Measurements from ENCODE around the gene SAV1.

The SAV1 gene

DNA sequence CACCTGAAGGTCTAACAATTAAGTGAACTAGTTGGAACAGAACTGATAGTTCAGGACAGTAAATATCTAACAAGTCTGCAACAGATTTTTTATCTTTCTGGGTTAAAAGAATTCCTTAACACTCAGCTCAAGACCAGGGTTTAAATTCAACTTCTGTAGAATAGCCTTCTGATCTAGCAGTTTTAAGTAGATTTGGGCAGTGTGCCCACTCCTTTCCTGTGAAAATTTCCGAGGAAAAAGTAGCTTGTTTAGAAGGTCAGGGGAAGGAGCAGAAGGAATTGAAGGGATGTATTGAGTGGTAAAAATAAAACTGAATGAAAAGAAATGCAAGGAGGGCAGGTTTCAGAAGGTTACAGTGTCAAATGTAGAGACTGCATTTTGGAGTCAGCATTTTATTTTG, 62.3 kb downstream of the SAV1 start:
- no peak for DNase-seq

DNA sequence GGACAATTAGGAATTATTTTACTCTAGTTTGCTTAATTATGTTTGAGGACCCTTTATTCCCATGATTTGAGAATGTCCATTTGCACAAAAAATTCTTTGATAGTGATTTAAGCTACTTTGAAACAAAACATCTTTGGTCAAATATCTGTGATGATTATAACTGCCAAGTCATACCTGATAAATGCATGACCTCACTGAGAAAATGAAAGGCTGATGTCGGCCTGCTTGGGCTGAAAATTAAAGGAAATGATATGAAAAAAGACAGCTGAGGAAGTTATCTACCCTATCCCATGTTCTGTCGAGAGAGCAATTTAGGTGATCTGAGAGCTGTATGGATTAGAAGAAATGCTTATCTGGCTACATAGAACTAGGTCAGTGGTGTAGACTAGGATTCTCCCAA, 64.5 kb downstream of the SAV1 start:
- DNase-seq: no peak

DNA sequence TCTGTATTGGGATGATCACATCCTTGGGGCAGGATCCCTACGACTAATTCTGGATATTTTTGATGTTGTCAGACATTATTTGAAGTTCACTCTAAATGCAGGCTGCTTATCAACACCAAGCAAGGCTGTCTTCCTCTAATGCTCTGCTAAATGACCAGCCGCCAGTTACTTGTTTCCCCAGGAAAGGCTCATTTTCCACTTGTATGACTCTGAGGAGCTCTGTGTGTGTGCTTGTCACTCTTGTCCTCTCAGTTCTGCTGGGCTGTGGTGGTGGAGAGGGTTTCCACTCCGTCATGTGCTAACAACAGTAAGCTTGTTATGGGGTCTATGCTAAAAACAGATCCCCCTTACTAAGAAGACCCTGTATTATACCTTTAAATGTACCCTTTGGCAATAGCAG, 66.1 kb downstream of the SAV1 start:
- no peak for DNase-seq

- no peak for DNase-seq
Observed at GRCh38 chr14:50601394-50601793, 66.7 kb downstream of the SAV1 start.

GRCh38 chr14:50600849-50601248, 67.3 kb downstream of the SAV1 start:
- DNase-seq: no peak

- DNase-seq: peak; percentile 46
Observed at GRCh38 chr14:50599700-50600444, 68.2 kb downstream of the SAV1 start.

DNA sequence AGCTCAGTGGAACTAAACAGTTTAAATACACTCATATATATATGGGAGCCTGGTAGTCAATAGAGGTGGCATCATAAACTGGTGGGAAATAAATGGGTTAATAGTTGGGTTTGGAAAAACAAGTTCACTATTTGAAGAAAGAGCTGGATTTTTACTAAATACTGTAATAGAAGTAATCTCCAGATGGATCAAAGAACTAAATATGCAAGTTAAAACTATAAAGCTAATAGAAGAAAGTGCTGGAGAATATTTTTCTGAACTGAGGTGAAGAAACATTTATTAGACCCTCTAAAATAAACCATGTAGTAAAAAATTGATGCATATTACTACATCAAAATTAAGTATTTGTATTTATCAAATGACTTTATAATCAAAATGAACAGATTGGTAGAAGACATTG, 69.3 kb downstream of the SAV1 start:
- DNase-seq: no peak

GRCh38 chr14:50594577-50595316, 73.4 kb downstream of the SAV1 start:
- DNase-seq: no peak

GRCh38 chr14:50590464-50590863, 77.6 kb downstream of the SAV1 start:
- DNase-seq: no peak
